H1 (cell line): ENCODE data around the gene HDLBP. TPM values are rescaled to one million over a fixed set of nuclear protein-coding genes. Genes with fewer than 3 reads are reported as not detected.

Experiments used
- CREB1 ChIP-seq: IDR thresholded peaks from 2 replicates; pipeline ENCODE4 v1.6.1; 2012; ENCODE audit warnings: inconsistent platforms
- EP300 ChIP-seq, 2 experiments: IDR thresholded peaks; 1 replicate in 1 of 2; 2 replicates in 1 of 2; pipeline ENCODE4 v1.6.1; 2011 to 2012; ENCODE audit warnings: low read depth in 2 of 2, low read length in 2 of 2, mild to moderate bottlenecking in 2 of 2, borderline replicate concordance in 1 of 2, inconsistent platforms in 1 of 2, moderate library complexity in 1 of 2
- MAX ChIP-seq: IDR thresholded peaks from 2 replicates; pipeline ENCODE4 v1.6.1; 2012; ENCODE audit warnings: inconsistent platforms
- polyA plus RNA-seq, 7 experiments: library from polyadenylated mRNA; depleted of rRNA in 3 of 7; stranded (reverse) in 5 of 7; unstranded in 2 of 7; fragments of >200 nt in 5 of 7; fragments of 200-250 nt in 2 of 7; gene quantifications; 1 replicate in 5 of 7; 2 replicates in 1 of 7; 4 replicates in 1 of 7; pipeline versions ENCODE4 v1.2.1 to v1.2.3, GENCODE V29; 2011 to 2013; ENCODE audit warnings: missing spikeins in 2 of 7, mixed read lengths in 2 of 7
- total RNA-seq: library from RNA; stranded (reverse); fragmentation: NEBNext Ultra II Directional; extraction: Animal tissue kit (Norgen Biotek cat#: 25700); gene quantifications from 2 replicates; pipeline ENCODE4 v1.2.1, GENCODE V29; 2021

HDLBP gene
- total and polyA plus RNA-seq, 2 of the 8 experiments (the other 6 are each of a cell fraction or from before 2014, with no cell fraction given) = 185 to 360 TPM

GRCh38 chr2:241314226-241315092, 1.0 kb downstream of the HDLBP start (continued):
- no peak for TF ChIP-seq EP300 (IDR thresholded peaks at IDR 0.05; ENCODE audit: borderline replicate concordance in 1 of 2, low read depth in 2 of 2, low read length in 2 of 2)
- TF ChIP-seq MAX = 0 out of 2 replicates have a peak, but pooled peaks have one; percentile 7
- TF ChIP-seq CREB1 = no peak
